HepG2 (cell line): ENCODE measurements around the gene SLC9A9. TPM values are rescaled to one million over a fixed set of nuclear protein-coding genes. Genes with fewer than 3 reads are reported as not detected.

ENCODE experiments used
- GABPA ChIP-seq, 2 experiments: IDR thresholded peaks; 2 replicates each; pipeline ENCODE4 v1.6.1; 2011 to 2016; ENCODE audit warnings: low read depth in 2 of 2, low read length in 1 of 2, missing biosample characterization in 1 of 2, missing genetic modification characterization in 1 of 2
- HES4 ChIP-seq: sonication (generic); formaldehyde crosslinking; IDR thresholded peaks from 2 replicates; pipeline ENCODE4 v1.9.0; 2021; ENCODE audit warnings: mild to moderate bottlenecking, missing genetic modification reagents, borderline replicate concordance
- PLRG1 ChIP-seq: fragments of 450-650 bp; conservative IDR thresholded peaks from 2 replicates; pipeline ENCODE4 v1.6.1; 2016
- ZNF142 ChIP-seq: sonication (generic); formaldehyde crosslinking; IDR thresholded peaks from 2 replicates; pipeline ENCODE4 v1.4.0; 2020; ENCODE audit warnings: missing genetic modification reagents
- ZNF639 ChIP-seq: conservative IDR thresholded peaks from 2 replicates; pipeline ENCODE4 v1.6.1; 2018; ENCODE audit warnings: missing genetic modification reagents
- polyA plus RNA-seq, 8 experiments: library from polyadenylated mRNA; depleted of rRNA in 3 of 8; stranded (reverse) in 7 of 8; unstranded in 1 of 8; fragments of >200 nt; fragmentation: Illumina TruSeq in 4 of 8; extraction: Trizol in 4 of 8; gene quantifications; 2 replicates each; pipeline versions ENCODE4 v1.2.1 to v1.2.3, GENCODE V29; 2011 to 2016; ENCODE audit warnings: low read depth in 4 of 8, missing spikeins in 1 of 8, mixed read lengths in 1 of 8; ENCODE audit not compliant: insufficient read depth in 1 of 8
- total RNA-seq, 5 experiments: library from RNA; depleted of rRNA; stranded (reverse); fragments of >200 nt; fragmentation: Illumina TruSeq; extraction: Trizol; gene quantifications; 2 replicates each; pipeline ENCODE4 v1.2.3, GENCODE V29; 2016; ENCODE audit warnings: low read depth in 1 of 5

SLC9A9 gene
- total and polyA plus RNA-seq, 2 of the 13 experiments (the other 11 are each of a cell fraction or from before 2014, with no cell fraction given) = not detected

- TF ChIP-seq GABPA (IDR thresholded peaks at IDR 0.05; ENCODE audit: low read depth, low read length) (no peak), GABPA (CRISPR knock-in tag; IDR thresholded peaks at IDR 0.05; ENCODE audit: low read depth) (no peak), ZNF142 (CRISPR knock-in tag) (no peak), PLRG1 (no peak), ZNF639 (CRISPR knock-in tag) (no peak), HES4 (CRISPR knock-in tag) (no peak)
These were observed 334.2 kb downstream of the SLC9A9 start (continued) for GRCh38 chr3:143514109-143514508.
